ENCODE data around the gene NPIPA3.
"Not testable (repeated sequence)": the region's sequence is repeated elsewhere in the genome, so short reads cannot be mapped to it uniquely, and the experiment has no call there.

The NPIPA3 gene

DNA sequence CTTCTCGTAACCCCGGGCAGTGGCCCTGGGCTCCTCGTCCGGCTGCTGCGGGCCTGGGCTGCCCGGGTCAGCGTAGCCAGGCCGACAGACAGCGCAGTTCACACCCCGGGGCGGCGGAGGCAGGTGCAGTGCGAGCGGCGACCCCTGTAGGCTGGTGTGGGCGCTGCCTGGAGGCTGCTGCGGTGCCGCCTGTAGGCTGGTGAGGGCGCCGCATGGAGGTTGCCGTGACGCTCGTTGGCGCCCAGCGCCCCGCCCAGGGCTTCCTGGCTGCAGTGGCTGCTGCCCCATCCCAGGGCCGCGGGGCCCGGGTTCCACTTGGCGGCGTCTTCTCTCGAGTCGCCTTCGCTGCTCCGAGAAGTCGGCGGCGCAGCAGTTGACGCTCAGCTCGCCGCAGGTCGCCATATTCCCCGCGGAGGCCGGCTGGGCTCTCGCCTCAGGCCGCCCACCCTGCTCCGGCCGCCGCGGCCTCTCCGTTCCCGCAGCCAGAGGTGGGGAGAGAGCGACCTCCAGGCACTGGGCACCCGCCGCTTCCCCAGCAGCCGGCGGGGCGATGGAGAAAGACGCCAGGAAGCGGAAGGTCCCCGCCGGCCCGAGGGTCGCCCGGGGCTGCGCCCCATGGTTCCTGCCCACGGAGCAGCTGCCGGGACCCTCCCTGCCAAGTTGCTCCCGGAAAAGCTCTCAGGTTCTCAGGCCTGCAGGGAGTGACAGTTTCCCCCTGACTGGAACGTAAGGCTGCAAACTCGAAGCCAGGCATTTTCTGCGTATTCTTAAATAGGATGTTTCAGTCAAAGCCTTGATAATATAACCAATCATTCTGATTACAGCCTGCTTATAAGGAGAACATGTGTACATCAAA is at the start of gene NPIPA3:
Gene NPIPA3 (plus strand): TSS at position 256 of the 856 bp plus-strand sequence. CDS start 5,533 bp downstream, outside the sequence.
- not testable (repeated sequence) for DNase-seq

DNA sequence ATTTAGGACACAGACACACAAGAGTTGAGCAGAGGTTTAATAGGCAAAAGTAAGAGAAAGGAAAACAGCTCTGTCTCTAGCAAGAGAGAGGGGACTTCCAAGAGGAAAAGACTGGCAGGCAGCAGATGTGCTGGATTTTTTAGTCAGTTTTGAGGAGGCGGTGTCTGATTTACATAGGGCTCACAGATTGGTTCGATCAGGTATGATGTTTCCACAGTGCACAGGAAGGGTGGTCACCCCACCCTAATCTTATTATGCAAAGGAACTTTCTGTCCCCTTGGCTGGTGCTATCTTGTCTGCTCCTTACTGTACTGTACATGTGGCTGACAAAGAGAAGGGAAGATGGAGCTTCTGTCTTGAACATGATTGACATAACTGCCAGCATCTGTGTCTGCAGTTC is 45.1 kb upstream of the NPIPA3 start:
- no peak for DNase-seq

GRCh38 chr16:14667347-14668266 is 35.6 kb upstream of the NPIPA3 start:
- no peak for DNase-seq

DNA sequence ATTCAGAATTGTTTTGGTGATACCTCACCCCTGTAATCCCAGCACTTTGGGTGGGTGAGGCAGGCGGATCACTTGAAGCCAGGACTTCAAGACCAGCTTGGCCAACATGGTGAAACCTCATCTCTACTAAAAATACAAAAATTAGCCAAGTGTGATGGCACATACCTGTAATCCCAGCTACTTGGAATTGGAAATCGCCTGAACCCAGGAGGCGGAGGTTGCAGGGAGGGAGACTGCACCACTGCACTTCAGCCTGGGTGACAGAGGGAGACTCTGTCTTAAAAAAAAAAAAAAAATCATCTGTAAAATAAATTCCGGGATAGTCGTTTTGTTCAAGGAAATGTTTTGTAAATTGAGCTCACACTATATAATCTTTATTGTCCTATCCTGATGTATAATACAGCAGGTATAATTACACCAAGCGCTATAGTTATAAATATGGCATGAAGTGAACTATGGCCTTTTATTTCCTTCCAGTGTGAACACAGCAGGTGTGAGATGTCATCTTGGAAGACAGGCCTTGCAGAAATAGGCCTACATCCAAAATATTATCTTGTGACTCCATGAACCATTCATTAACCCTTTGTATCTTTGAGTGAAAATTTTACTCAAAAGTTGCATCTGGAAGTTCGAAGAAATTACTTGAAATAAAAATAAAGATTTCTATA is 34.5 kb upstream of the NPIPA3 start:
- no peak for DNase-seq

- DNase-seq = no peak
Observed at GRCh38 chr16:14669776-14670175, 33.4 kb upstream of the NPIPA3 start.

GRCh38 chr16:14672403-14672971 is 30.7 kb upstream of the NPIPA3 start:
- no peak for DNase-seq

DNA sequence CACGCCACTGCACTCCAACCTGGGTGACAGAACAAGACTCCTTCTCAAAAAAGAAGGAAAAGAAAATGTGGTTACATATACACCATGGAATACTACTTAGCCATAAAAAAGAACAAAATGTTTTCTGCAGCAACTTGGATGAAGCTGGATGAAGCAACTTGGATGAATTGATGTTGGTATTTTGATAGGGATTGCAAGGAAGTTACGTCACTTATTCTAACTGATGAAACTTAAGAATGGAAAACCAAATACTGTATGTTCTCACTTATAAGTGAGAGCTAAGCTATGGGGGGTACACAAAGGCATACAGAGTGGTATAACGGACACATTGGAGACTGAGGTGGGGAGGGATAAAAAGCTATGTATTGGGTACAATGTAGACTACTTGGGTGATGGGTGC is 26.6 kb upstream of the NPIPA3 start:
- no peak for DNase-seq

- no peak for DNase-seq
Observed at GRCh38 chr16:14677627-14678026, 25.6 kb upstream of the NPIPA3 start.

- DNase-seq = no peak
Observed at GRCh38 chr16:14678748-14679497, 24.3 kb upstream of the NPIPA3 start.

DNA sequence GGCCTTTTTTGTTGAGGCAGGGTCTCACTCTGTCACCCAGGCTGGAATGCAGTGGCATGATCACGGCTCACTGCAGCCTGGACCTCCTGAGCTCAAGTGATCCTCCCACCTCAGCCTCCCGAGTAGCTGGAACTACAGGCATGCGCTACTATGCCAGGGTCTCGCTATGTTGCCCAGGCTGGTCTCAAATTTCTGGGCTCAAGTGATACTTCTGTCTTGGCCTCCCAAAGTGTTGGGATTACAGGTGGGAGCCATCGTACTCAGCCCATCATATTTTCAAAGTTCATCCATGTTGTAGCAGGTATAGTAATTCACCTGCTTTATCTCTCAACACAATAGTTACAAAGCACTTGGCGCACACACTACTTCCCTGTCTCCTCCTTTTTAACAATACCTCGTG is 22.8 kb upstream of the NPIPA3 start:
- DNase-seq = not testable (repeated sequence)

DNA sequence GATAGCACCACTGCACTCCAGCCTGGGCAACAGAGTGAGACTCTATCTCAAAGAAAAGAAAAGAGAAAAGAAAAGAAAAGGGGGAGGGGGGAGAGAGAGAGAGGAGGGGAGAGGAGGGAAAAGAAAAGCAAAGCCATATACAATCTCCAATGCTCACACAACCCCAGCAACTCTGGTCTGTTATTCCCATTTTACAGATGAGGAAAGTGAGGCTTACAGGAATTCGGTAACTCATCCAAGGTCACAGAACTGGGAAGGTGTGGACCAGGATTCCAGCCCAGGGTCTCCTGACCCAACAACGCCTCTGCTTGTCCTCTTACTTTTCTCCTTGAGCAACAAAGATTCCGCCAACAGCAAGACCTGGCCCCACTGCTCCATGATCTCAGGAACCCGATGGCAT is 22.1 kb upstream of the NPIPA3 start:
- DNase-seq = no peak

GRCh38 chr16:14682121-14682520 is 21.1 kb upstream of the NPIPA3 start:
- no peak for DNase-seq

GRCh38 chr16:14685870-14686793 is 17.1 kb upstream of the NPIPA3 start:
- DNase-seq = not testable (repeated sequence)

DNA sequence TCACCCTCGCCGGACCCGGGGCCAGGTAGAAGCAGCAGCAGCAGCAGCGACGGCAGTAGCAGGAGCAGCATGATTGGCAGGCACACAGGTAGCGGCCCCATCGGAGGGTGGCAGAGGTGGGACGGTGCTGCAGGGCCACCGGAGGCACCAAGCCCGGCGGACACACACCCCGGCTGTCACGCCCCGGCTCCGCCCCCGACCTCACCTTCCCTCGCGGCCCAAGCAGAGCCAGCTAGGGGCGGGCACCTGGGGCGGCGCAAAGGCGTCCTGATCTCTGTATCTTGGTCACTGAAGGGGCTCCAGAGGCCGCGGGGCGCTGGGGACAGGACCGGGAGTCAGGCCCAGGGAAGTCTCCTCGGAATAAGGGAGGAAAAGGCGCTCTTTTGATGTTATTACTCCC is 9.1 kb upstream of the NPIPA3 start, which contains the start of gene PLA2G10:
Gene PLA2G10 (minus strand): TSS at position 180 of the 400 bp plus-strand sequence. CDS start 79 bp downstream, at position 101.
- not testable (repeated sequence) for DNase-seq

GRCh38 chr16:14701859-14702258 is 1.4 kb upstream of the NPIPA3 start:
- DNase-seq = not testable (repeated sequence)

DNA sequence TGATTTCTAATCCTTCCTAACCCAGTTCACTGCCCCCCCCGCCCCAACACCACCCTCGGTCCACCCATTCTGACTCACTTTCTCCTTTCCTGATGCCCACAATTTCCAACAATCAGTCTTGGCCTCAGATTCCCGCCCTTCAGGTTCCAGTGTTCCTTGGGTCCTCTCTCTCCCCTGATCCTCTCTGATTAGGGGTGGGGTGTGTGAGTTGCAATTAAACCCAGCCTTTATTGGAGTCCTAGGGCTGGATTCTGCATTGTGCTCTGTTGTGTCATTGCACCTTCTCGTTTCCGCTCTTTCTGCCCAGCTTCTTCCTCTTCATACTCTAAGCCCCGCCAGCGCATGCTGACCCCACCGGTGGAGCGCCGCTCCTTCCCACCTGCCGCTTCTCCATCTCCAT is 539 bp upstream of the NPIPA3 start:
- DNase-seq = not testable (repeated sequence)

DNA sequence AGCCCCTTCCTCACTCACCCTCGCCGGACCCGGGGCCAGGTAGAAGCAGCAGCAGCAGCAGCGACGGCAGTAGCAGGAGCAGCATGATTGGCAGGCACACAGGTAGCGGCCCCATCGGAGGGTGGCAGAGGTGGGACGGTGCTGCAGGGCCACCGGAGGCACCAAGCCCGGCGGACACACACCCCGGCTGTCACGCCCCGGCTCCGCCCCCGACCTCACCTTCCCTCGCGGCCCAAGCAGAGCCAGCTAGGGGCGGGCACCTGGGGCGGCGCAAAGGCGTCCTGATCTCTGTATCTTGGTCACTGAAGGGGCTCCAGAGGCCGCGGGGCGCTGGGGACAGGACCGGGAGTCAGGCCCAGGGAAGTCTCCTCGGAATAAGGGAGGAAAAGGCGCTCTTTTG is 30.0 kb downstream of the NPIPA3 start:
- DNase-seq = not testable (repeated sequence)

DNA sequence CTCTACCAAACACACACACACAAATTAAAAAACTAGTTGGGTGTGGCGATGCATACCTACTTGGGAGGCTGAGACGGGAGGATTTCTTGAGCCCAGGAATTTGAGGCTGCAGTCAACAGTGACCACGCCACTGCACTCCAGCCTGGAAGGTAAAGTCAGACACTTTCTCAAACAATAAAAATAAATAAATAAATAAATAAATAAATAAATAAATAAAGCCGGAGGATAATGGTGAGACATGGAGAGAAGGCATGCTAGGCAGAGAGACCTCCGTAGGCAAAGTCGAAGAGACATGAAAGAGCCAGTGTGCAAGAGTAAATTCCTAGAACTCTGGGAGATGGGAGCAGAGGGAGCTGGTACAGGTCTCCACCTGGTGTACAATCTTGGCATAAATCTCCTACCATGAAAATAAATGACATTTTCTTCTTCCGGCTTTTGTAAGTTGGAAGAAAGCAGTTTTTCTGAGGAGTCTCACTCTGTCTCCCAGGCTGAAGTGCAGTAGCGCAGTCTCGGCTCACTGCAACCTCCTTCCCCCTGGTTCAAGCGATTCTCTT is 37.7 kb downstream of the NPIPA3 start:
- not testable (repeated sequence) for DNase-seq

GRCh38 chr16:14741794-14742193 is 38.6 kb downstream of the NPIPA3 start:
- DNase-seq = not testable (repeated sequence)
